Measurements from ENCODE around the gene CHCHD3. TPM values are rescaled to one million over a fixed set of nuclear protein-coding genes. Genes with fewer than 3 reads are reported as not detected.

The CHCHD3 gene
- total RNA-seq, 4 donors from 2014 or later: 66.0 to 79.1 (median 70.0) TPM

- no peak for TF ChIP-seq POLR2A (IDR thresholded peaks at IDR 0.05)
- TF ChIP-seq CTCF (IDR thresholded peaks at IDR 0.05): no peak
- Histone ChIP-seq H3K27me3 (no peaks in the 10 kb centered on the region), H3K27ac (no peak overlapping the region), H3K36me3 (no peaks in the 10 kb centered on the region), H3K9me3 (no peaks in the 10 kb centered on the region), H3K4me3 (replicated peaks in 1 of 3) (no peak overlapping the region), H3K4me1 (peaks cover 0 to 22% of the 10 kb centered on the region in 2 donors)
- WGBS, 2 donors: 86 to 90% methylated on average over 5 of the region's 5 CpGs
- intact Hi-C loops (cut with DNase I): no loop called here
- DNase-seq: no peak
These were observed 341.7 kb downstream of the CHCHD3 start for GRCh38 chr7:132740176-132740575.

- H3K4me3 ChIP-seq (replicated peaks in 1 of 3): no peak overlapping the region
- TF ChIP-seq POLR2A (IDR thresholded peaks at IDR 0.05): no peak
- TF ChIP-seq CTCF (IDR thresholded peaks at IDR 0.05): no peak
- no peaks in the 10 kb centered on the region for H3K27me3 ChIP-seq
- intact Hi-C loops (cut with DNase I): no loop called here
- 61 to 84% methylated on average over 5 of the region's 5 CpGs for WGBS, 2 donors
- no peaks in the 10 kb centered on the region for H3K9me3 ChIP-seq
- no peak overlapping the region for H3K27ac ChIP-seq
- DNase-seq: no peak
- peaks cover 4 to 26% of the 10 kb centered on the region in 2 donors for H3K4me1 ChIP-seq
- H3K36me3 ChIP-seq: no peaks in the 10 kb centered on the region
These were observed 342.5 kb downstream of the CHCHD3 start for GRCh38 chr7:132739271-132739955.

- Histone ChIP-seq H3K27ac (no peak overlapping the region), H3K4me1 (peaks cover 4 to 26% of the 10 kb centered on the region in 2 donors), H3K9me3 (no peaks in the 10 kb centered on the region), H3K36me3 (no peaks in the 10 kb centered on the region), H3K4me3 (replicated peaks in 1 of 3) (no peak overlapping the region), H3K27me3 (no peaks in the 10 kb centered on the region)
- intact Hi-C loops (cut with DNase I): no loop called here
- no peak for DNase-seq
- WGBS, 2 donors: 67 to 92% methylated on average over 2 of the region's 2 CpGs
- TF ChIP-seq CTCF (IDR thresholded peaks at IDR 0.05) (no peak), POLR2A (IDR thresholded peaks at IDR 0.05) (no peak)
These were observed 343.6 kb downstream of the CHCHD3 start for GRCh38 chr7:132738254-132738653.

- Histone ChIP-seq H3K36me3 (no peaks in the 10 kb centered on the region), H3K27me3 (no peaks in the 10 kb centered on the region), H3K27ac (no peak overlapping the region), H3K4me1 (peaks cover 4 to 11% of the 10 kb centered on the region in 2 donors), H3K9me3 (no peaks in the 10 kb centered on the region), H3K4me3 (replicated peaks in 1 of 3) (no peak overlapping the region)
- intact Hi-C loops (cut with DNase I): no loop called here
- no peak for TF ChIP-seq CTCF (IDR thresholded peaks at IDR 0.05)
- no peak for TF ChIP-seq POLR2A (IDR thresholded peaks at IDR 0.05)
- peak; percentile 31 to 51 for DNase-seq
- WGBS, 2 donors: 30 to 52% methylated on average over 3 of the region's 3 CpGs
These were observed 346.4 kb downstream of the CHCHD3 start for GRCh38 chr7:132735476-132735875.

Small RNA genes lying within 50 kb of the gene (small RNA-seq; reads per million reads assigned to genes)
- gene RF00218 (not detected), gene RNU6-92P (not detected)

Other genes starting within 250 kb of the CHCHD3 start
- 100 to 1,000 TPM in 3 of 4 donors, 10 to 100 TPM in 1; 74.0 to 116 (median 107) TPM for gene EXOC4, start 171.0 kb upstream of the CHCHD3 start, total RNA-seq

Measured in thyroid gland (tissue), 4 donors.